ENCODE data around the gene GFAP.
A peak's percentile ranks its signal among the peaks of the same experiment; 100 is the strongest.

GFAP gene

GRCh38 chr17:44924107-44924544, 8.8 kb upstream of the GFAP start:
- FAIRE-seq (peak; percentile 68), DNase-seq (ENCODE audit: insufficient read length, low spot score) (peak; percentile 86)
- no peak for TF ChIP-seq CTCF (IDR thresholded peaks at IDR 0.05; ENCODE audit: insufficient read depth, missing control alignments)

GRCh38 chr17:44922746-44923470, 7.6 kb upstream of the GFAP start:
- no peak for DNase-seq (ENCODE audit: insufficient read length, low spot score)
- FAIRE-seq: no peak

GRCh38 chr17:44922136-44922535, 6.8 kb upstream of the GFAP start:
- no peak for TF ChIP-seq CTCF (IDR thresholded peaks at IDR 0.05; ENCODE audit: insufficient read depth, missing control alignments)
- no peak for DNase-seq (ENCODE audit: insufficient read length, low spot score)
- no peak for FAIRE-seq

More at GRCh38 chr17:44922746-44923470, 7.6 kb upstream of the GFAP start:
- TF ChIP-seq CTCF (IDR thresholded peaks at IDR 0.05; ENCODE audit: insufficient read depth, missing control alignments): no peak

DNA sequence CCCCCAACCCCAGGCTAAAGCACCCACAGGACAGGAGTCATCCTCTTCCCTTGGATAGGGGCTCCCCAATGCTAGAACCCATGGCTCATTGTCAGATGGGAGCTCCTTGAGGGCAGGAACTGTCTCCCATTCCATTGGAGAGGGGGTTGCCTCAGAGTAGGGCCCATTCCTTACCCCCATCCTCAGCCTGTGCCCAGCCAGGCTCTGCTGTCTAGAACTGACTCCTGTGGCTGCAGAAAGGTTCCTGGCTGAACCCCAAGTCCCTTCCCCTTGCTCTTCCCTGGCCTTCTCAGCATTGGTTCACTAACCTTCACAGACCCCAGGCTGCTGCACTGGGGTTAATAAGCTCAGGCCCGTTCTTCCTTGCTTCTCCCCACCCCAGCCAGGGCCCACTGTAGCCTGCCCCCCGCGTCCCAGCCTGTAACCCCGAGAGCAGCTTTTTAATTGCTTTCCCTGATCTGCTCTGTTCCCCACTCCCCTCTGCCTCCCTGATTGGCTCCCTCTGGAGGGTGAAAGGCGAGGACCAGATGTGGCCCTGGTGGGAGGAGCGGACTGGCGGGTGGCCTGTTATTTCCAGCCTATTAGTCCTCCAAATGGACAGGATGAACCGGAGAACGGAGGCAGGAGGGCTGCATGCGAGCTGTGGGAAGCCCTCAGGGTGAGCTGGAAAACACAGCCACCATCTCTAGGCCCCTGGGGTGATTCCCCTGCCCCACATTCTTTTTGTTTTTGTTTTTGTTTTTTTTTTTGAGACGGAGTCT, 6.0 kb upstream of the GFAP start:
- TF ChIP-seq CTCF (IDR thresholded peaks at IDR 0.05; ENCODE audit: insufficient read depth, missing control alignments): no peak
- DNase-seq (ENCODE audit: insufficient read length, low spot score): no peak
- no peak for FAIRE-seq

GRCh38 chr17:44920565-44920940, 5.3 kb upstream of the GFAP start:
- FAIRE-seq (no peak), DNase-seq (ENCODE audit: insufficient read length, low spot score) (no peak)
- TF ChIP-seq CTCF (IDR thresholded peaks at IDR 0.05; ENCODE audit: insufficient read depth, missing control alignments): no peak

GRCh38 chr17:44919885-44920564, 4.7 kb upstream of the GFAP start:
- FAIRE-seq (no peak), DNase-seq (ENCODE audit: insufficient read length, low spot score) (peak; percentile 86)
- peak; percentile 96 for TF ChIP-seq CTCF (IDR thresholded peaks at IDR 0.05; ENCODE audit: insufficient read depth, missing control alignments)

Data from D721Med (cell line).